ENCODE data around the gene FLNB.
"Not testable (repeated sequence)": the region's sequence is repeated elsewhere in the genome, so short reads cannot be mapped to it uniquely, and the experiment has no call there.

Gene FLNB

GRCh38 chr3:57980416-57980815 lies 27.8 kb upstream of the FLNB start:
- no peak for DNase-seq (ENCODE audit: low spot score)

GRCh38 chr3:57981483-57982087 lies 26.6 kb upstream of the FLNB start:
- DNase-seq (ENCODE audit: low spot score) = no peak

GRCh38 chr3:57982561-57983243 lies 25.5 kb upstream of the FLNB start:
- DNase-seq (ENCODE audit: low spot score) = no peak

- DNase-seq (ENCODE audit: low spot score) = peak; percentile 90
Measured at GRCh38 chr3:57983734-57984518, 24.3 kb upstream of the FLNB start.

- DNase-seq (ENCODE audit: low spot score) = no peak
Measured at GRCh38 chr3:57985176-57985983, 22.8 kb upstream of the FLNB start.

- no peak for DNase-seq (ENCODE audit: low spot score)
Measured at GRCh38 chr3:57985984-57986246, 22.3 kb upstream of the FLNB start.

GRCh38 chr3:57986261-57986660 lies 22.0 kb upstream of the FLNB start:
- no peak for DNase-seq (ENCODE audit: low spot score)

GRCh38 chr3:57989198-57989597 lies 19.0 kb upstream of the FLNB start:
- not testable (repeated sequence) for DNase-seq (ENCODE audit: low spot score)

- no peak for DNase-seq (ENCODE audit: low spot score)
Measured at GRCh38 chr3:57989646-57990045, 18.6 kb upstream of the FLNB start.

- DNase-seq (ENCODE audit: low spot score) = no peak
Measured at GRCh38 chr3:57992452-57993213, 15.6 kb upstream of the FLNB start.

GRCh38 chr3:57998366-57999283 lies 9.6 kb upstream of the FLNB start:
- no peak for DNase-seq (ENCODE audit: low spot score)

- no peak for DNase-seq (ENCODE audit: low spot score)
Measured at GRCh38 chr3:57999417-58000115, 8.7 kb upstream of the FLNB start.

GRCh38 chr3:58000306-58001085 lies 7.7 kb upstream of the FLNB start:
- DNase-seq (ENCODE audit: low spot score) = no peak

- DNase-seq (ENCODE audit: low spot score) = no peak
Measured at GRCh38 chr3:58001086-58001467, 7.1 kb upstream of the FLNB start.

- no peak for DNase-seq (ENCODE audit: low spot score)
Measured at GRCh38 chr3:58001979-58002378, 6.2 kb upstream of the FLNB start.

- DNase-seq (ENCODE audit: low spot score) = no peak
Measured at GRCh38 chr3:58003093-58003492, 5.1 kb upstream of the FLNB start.

- no peak for DNase-seq (ENCODE audit: low spot score)
Measured at GRCh38 chr3:58004973-58005372, 3.2 kb upstream of the FLNB start.

GRCh38 chr3:58005669-58006068 lies 2.6 kb upstream of the FLNB start:
- peak; percentile 90 for DNase-seq (ENCODE audit: low spot score)

GRCh38 chr3:58006661-58007060 lies 1.6 kb upstream of the FLNB start:
- no peak for DNase-seq (ENCODE audit: low spot score)

Measured in kidney capillary endothelial cell (primary cell).